COR-L47 (cell line): ENCODE data around the gene WIF1.

Experiments used
- DNase-seq: peaks from one replicate; lab custom pipeline; 2025; lab: John Stamatoyannopoulos, UW

Gene WIF1

GRCh38 chr12:65022421-65022820 lies 98.7 kb downstream of the WIF1 start:
- no peak for DNase-seq

- DNase-seq: no peak
Measured at GRCh38 chr12:65019696-65020234, 101.3 kb downstream of the WIF1 start.

- no peak for DNase-seq
Measured at GRCh38 chr12:65016881-65017650, 104.0 kb downstream of the WIF1 start.

- DNase-seq: no peak
Measured at GRCh38 chr12:65015850-65016249, 105.3 kb downstream of the WIF1 start.

- no peak for DNase-seq
Measured at GRCh38 chr12:65014504-65015271, 106.4 kb downstream of the WIF1 start.

GRCh38 chr12:65010437-65010836 lies 110.7 kb downstream of the WIF1 start:
- DNase-seq: no peak

- no peak for DNase-seq
Measured at GRCh38 chr12:65005716-65006115, 115.4 kb downstream of the WIF1 start.

- no peak for DNase-seq
Measured at GRCh38 chr12:65004270-65004669, 116.8 kb downstream of the WIF1 start.
